SK-N-DZ (cell line): Measurements from ENCODE around the gene WFIKKN1. TPM values are rescaled to one million over a fixed set of nuclear protein-coding genes. Genes with fewer than 3 reads are reported as not detected.
A peak's percentile ranks its signal among the peaks of the same experiment; 100 is the strongest.

Source experiments
- DNase-seq: peaks from one replicate; pipeline ENCODE4 v3.0.0-alpha.2; 2015; ENCODE audit warnings: low spot score
- polyA plus RNA-seq, 2 experiments: library from polyadenylated mRNA; depleted of rRNA; stranded (reverse); fragments of >200 nt; gene quantifications; 2 replicates each; pipeline ENCODE4 v1.2.3, GENCODE V29; 2014

WFIKKN1 gene
- polyA plus RNA-seq (2014; cell fraction: cytosol; rRNA removed) = 4.0 and 5.7 TPM in 2 replicates
- 5.5 and 7.7 TPM in 2 replicates for polyA plus RNA-seq (2014; cell fraction: nucleus; rRNA removed)

DNA sequence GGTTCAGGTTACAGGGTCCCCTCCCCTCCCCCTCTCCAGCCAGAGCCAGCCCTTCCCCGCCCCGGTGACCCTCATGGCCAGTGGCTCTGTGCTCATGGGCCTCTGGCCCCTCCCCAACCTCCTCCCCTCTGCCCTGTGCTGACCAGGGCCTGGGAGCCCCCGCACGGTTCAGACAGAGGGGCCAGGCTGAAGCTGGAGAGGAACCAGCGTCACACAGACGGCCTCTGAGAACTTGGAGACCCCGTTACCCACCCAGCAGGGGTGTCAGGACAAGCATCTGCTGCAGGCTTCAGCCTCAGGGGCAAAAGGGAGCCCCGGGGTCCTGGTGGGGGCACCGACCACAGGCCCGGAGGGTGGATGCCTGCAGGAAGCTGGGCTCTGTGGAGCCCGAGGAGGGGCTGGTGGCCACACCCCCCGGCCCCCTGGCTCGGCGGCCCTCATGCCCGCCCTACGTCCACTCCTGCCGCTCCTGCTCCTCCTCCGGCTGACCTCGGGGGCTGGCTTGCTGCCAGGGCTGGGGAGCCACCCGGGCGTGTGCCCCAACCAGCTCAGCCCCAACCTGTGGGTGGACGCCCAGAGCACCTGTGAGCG is at the start of gene WFIKKN1:
WFIKKN1 (plus strand) TSS at position 171 of the 591 bp plus-strand sequence; CDS start at position 440, 269 bp downstream.
- peak; percentile 54 for DNase-seq

- DNase-seq = no peak
These were observed 48.6 kb upstream of the WFIKKN1 start for GRCh38 chr16:582218-582613.

DNA sequence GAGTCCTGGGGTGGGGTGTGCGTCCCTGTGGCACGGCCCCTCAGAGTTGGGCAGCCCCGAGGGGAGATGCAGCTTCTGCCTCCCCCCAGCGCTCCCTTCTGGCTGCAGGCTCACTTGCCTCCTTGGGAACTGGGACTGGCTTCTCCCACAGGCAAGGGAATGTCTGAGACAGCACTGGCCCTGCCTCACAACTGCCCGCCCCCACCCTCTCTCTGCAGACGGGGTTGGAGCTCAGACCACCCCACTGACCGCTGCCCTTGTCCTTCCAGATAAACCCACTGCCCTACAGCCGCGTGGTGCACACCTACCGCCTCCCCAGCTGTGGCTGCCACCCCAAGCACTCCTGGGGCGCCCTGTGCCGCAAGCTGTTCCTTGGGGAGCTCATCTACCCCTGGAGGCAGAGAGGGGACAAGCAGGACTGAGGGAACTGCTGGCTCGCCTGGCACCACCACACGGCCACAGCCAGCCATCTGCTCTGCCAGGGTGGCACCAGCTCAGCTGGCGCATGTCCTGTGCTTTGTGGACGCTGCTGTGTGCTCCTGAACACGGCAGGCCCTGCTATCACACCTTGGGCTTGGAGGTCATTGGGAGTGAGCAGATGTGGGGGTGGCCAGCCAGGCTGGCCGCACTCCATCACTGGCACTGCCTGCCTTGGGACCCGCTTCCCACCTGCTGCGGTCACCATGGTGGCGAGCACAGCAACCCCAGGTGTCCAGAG is 48.0 kb upstream of the WFIKKN1 start:
- peak; percentile 8 for DNase-seq

- DNase-seq = peak; percentile 38
These were observed 47.3 kb upstream of the WFIKKN1 start for GRCh38 chr16:583470-583814.

DNA sequence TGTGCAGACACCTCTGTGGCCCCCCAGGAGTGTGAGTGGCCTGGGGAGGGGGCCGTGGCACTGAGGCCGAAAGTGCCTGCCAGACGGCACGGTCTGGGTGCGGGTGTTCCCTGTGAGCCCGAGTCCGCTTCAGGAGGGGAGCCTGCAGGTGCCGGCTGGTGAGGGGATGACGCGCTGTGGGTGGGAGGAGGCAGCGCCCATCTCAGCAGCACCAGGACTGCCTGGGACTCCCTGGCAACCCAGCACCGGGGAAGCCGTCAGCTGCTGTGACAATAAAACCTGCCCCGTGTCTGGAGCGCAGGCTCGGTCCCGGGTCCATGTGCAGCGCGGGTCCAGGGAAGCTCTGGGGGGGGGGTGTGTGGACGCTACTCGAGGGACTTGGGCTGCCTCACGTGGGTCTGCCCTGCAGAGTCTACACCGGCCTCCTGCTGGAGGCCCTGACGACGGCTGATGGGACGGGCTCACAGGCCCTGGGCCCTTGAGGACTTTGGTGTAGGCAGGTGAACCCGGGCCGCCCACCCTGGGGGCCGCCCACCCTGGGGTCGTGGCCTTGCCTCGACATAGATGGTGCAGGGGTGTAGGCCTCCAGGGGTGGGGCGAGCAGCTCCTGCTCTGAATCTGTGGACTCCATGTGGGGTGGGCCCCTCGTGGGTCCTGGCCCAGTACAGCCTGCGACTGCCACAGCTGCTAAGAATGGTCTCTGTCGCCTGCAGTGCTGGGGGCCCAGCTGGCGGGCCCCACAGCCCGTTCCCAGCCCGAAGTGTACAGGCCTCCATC is 46.8 kb upstream of the WFIKKN1 start:
- peak; percentile 44 for DNase-seq

DNA sequence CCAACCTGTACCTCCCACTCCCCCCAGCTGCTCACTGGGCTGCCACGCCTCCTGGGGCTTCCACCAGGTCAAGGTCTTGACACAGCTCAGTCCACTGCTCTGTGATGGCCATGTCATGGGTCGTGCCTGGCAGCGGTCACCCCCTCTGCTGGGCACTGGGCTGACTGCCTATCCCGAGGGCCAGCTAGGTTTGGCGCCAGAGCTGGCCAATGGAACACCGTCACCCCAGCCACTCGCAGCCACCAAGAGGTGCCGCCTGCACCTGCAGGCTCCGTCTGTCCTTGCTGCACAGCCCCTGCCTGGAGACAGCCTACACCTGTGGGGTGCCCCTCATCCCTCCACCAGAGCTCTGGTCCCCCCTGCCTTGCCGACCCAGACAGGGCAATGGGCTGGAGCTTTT is 45.4 kb upstream of the WFIKKN1 start:
- peak; percentile 42 for DNase-seq

DNA sequence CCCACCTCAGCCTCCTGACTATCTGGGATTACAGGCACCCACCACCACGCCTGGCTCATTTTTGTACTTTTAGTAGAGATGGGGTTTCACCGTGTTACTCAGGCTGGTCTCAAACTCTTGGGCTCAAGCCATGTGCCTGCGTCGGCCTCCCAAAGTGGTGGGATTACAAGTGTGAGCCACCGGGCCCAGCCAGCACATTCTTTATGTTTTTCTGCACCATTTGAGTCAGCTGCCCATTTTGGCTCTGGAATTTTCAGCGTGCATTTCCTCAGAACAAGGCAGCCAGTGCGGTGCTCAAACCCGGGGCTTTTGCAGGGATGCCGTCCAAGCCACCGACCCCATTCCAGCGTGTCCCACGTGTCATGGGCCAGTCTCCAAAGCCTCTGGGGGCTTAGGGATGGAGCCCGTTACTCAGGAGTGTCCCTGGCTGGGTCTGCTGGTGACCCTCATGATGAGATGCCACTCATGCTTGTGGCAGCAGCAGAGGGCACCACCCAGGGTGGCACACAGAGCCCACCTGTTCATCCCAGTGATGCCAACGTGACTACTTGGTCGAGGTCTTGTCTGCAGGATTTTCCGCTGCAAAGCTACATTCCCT is 44.6 kb upstream of the WFIKKN1 start:
- peak; percentile 15 for DNase-seq

GRCh38 chr16:586645-587590 is 43.9 kb upstream of the WFIKKN1 start:
- peak; percentile 23 for DNase-seq

GRCh38 chr16:588639-588888 is 42.2 kb upstream of the WFIKKN1 start:
- DNase-seq = peak; percentile 50

- peak; percentile 97 for DNase-seq
These were observed 41.7 kb upstream of the WFIKKN1 start for GRCh38 chr16:588889-589657.

GRCh38 chr16:589658-590187 is 41.1 kb upstream of the WFIKKN1 start, which contains the start of gene RAB40C:
RAB40C (plus strand) TSS chr16:590066; CDS start chr16:590292, 226 bp downstream.
- DNase-seq = peak; percentile 97

- no peak for DNase-seq
These were observed 40.5 kb upstream of the WFIKKN1 start for GRCh38 chr16:590188-590814.

DNA sequence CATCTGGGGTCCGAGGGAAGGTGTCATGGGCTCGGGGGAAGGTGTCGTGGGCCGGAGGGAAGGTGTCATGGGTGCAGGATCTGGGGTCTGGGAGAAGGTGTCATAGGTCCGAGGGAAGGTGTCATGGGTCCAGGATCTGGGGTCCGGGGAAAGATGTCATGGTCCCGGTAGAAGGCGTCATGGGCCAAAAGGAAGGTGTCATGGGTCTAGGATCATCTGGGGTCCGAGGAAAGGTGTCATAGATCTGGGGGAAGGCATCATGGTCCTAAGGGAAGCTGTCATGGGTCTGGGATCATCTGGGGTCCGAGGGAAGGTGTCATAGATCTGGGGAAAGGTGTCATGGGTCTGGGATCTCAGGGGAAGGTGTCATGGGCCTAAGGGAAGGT is 40.0 kb upstream of the WFIKKN1 start:
- peak; percentile 24 for DNase-seq

GRCh38 chr16:591231-591630 is 39.6 kb upstream of the WFIKKN1 start:
- no peak for DNase-seq

GRCh38 chr16:591892-592517 is 38.8 kb upstream of the WFIKKN1 start:
- no peak for DNase-seq

DNA sequence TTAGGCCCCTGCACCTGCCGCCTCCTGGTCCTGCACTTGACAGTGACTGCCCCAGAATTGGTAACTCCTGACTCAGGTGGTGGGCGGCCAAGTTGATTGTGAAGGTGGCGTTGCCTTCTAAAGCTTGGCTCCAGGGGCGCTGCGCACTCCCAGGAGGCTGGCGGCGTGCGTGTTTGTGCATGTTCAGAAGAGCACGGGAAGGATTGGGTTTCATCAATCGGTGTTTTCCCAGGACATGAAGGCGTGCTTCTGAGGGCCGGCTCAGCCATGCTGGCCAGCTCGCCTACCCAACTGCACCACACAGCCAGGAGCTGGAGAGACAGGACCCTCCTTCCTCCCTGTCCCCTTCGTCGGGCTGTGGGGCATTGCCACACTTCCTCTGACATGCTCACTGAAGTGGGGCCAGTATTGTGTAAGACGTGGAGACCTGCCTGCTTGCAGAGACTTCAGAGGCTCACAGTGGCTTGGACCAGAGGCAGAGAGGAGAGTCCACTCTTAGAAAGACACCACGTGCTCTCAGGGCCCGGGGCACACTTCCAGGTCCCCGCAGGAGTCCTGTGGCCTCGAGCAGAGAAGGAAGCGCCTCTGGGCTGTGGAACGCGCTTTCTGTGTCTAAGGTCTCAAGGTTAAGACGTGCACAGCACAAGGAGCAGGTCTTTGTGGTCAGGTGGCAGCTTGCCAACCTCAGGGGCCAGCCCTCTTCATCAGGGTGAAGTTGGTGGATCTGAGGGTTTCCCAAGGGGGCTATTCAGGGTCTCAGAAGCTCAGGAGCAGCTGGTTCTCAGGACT is 38.1 kb upstream of the WFIKKN1 start:
- DNase-seq = peak; percentile 14

- DNase-seq = no peak
These were observed 37.4 kb upstream of the WFIKKN1 start for GRCh38 chr16:593406-593805.

- DNase-seq = no peak
These were observed 37.0 kb upstream of the WFIKKN1 start for GRCh38 chr16:593807-594206.
